Right forelimb (tissue), 1 donor: ENCODE data around the gene TTLL6.
"Not testable (repeated sequence)": the region's sequence is repeated elsewhere in the genome, so short reads cannot be mapped to it uniquely, and the experiment has no call there.

Experiments
- DNase-seq: peaks from one replicate; pipeline ENCODE4 v3.0.0-alpha.2; 2018

Gene TTLL6

GRCh38 chr17:48814504-48814903 lies 2.5 kb downstream of the TTLL6 start:
- no peak for DNase-seq

- no peak for DNase-seq
Observed at GRCh38 chr17:48812001-48812400, 5.0 kb downstream of the TTLL6 start.

DNA sequence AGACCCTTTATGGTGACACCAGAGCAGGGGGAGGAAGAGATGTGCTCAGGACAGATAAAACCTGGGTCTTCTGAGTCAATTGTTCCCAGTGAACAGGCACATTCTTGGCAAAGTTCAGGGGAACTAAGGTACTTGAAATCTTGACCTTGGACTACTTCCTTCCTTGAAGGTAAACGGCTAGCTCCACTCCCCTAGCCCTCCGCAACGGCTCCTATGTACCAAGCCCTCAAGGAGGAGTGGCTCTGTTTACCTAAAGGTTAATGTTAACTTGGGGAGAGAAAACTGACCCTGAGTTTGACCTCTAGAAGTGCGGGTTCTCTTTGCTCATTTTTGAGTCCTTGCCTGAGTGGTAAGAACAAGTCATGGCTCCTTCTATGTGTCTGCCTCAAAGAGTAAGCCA lies 7.8 kb downstream of the TTLL6 start:
- DNase-seq = no peak

DNA sequence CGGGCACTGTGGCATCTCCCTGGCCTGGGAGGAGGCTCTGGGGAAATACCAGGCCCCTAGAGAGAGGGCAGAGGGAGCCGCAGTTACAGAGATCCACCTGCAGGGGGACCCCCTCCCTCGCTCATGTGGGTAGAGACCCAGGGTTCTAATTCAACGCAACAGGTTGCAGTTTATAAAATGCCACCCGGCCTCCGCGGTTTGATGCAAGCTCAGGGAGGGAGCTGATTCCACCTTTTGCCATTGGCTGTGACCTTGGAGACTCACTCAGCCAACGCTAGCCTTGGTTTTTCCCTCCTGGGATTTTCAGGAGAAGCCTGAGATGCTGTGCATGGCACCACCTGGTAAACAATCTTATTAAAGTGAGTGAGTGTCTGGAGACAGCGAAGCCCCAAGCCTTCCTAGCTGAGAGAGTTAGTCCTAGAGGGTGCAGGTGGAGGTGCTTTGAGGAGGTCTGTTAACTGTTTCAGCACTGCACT lies 12.1 kb downstream of the TTLL6 start:
- DNase-seq = peak; percentile 68

DNA sequence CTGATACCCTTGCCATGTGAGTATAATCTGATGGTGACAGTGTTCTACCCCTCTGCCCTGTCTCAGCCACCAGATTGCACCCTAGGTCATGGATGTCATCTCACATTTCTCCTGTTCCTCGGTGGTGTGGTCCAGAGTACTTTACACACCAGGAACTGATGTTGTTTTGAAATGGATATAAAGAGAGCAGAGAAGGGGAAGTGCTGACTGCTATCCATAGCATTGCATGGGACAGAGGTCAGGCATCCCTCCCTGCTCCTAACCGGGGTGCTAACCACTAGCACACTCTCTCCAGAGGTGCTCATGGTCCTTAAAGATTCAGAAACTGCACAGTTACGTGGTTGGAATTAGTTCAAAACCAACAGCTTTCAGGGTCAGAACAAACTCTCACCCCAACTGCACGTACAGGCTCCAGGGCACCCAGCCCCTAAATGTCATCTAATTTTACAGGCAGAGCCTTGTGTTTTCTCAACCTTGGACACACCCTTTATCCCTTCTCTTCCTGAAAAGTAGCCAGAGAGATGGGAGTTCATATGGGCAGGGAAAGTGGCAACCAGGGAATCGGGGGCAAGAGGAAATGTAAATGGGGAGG lies 16.3 kb downstream of the TTLL6 start:
- DNase-seq = no peak

GRCh38 chr17:48799069-48799723 lies 17.8 kb downstream of the TTLL6 start:
- no peak for DNase-seq

DNA sequence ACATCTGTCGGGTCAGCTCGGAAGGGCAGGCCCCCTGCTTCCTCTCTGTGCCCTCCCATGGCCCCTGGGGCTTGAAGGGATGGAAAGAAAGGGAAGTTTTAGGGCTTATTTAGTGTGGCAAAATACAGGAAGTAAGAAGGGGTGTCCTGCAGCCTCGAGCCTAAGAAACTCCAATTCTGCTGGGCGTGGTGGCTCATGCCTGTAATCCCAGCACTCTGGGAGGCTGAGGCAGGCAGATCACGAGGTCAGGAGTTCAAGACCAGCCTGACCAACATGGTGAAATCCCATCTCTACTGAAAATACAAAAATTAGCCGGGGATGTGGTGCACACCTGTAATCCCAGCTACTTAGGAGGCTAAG lies 20.9 kb downstream of the TTLL6 start:
- DNase-seq = not testable (repeated sequence)

- no peak for DNase-seq
Observed at GRCh38 chr17:48795444-48796162, 21.4 kb downstream of the TTLL6 start.

- no peak for DNase-seq
Observed at GRCh38 chr17:48792033-48792798, 24.8 kb downstream of the TTLL6 start.

DNA sequence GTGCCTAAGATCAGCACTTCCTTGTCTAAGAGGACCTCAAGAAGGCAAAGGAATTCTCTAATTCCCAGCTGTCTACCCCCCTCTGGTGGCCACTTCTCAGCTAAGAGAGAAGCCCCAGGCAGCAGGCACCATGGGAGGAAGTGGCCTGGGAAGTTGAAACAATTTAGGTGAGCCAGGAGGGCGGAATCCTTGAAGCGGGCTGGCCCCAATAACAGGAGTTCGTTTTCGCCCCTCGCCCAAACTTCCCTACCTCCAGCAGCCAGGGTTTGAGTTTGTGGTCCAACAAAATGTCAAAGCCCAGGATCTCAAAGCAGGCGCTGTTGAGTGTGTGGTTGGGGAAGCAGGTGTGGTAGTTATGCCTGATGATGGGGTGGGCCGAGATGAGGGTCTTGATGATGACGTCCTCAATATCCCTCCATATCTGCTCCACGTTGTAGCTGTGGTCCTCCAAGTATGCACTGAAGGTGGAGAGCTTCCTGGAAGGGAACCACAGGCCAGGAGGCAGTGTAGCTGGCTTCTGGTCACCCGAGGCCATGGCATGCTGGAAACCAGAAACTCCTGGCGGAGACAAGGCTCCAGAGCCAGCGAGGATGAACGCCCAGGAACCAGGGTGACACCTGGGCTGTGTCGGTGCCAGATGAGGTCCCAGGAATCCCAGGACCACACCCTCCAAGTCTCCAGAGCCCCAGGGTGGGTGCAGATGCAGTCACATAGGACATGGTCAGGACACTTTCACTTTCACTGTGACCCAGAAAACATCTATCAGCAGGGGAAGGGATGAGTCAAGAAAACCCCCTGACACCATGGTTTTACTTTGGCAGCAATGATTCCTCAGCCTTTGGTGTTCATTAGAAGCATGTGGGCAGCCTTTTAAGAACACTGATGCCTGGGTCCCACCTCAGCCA lies 25.6 kb downstream of the TTLL6 start:
- peak; percentile 76 for DNase-seq

DNA sequence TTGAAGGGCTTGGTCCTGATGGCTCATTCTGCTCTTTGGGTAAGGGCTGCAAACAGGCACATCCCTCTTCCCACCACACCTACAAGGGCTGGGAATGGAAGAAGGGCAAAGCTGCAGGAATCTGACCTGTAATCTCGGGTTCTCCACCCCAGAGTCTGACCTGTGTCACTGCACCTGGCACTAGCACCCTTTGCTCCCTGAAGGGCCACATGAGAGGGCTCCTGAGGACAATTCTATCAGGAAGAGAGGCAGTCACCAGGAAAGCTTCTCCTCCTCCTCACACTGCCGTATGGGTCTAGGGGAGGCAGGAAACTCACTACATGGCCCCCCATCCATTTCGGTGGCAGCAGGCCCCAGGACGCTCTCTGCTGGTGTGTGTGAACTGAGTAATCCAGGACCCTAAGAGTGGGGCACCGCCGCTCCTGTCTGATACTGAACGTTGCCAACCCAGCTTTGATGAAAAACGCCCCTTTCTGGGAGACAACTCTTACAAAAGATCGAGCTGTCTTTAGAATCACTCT lies 26.4 kb downstream of the TTLL6 start:
- no peak for DNase-seq

- no peak for DNase-seq
Observed at GRCh38 chr17:48787828-48788227, 29.2 kb downstream of the TTLL6 start.

GRCh38 chr17:48779421-48779820 lies 37.6 kb downstream of the TTLL6 start:
- no peak for DNase-seq

DNA sequence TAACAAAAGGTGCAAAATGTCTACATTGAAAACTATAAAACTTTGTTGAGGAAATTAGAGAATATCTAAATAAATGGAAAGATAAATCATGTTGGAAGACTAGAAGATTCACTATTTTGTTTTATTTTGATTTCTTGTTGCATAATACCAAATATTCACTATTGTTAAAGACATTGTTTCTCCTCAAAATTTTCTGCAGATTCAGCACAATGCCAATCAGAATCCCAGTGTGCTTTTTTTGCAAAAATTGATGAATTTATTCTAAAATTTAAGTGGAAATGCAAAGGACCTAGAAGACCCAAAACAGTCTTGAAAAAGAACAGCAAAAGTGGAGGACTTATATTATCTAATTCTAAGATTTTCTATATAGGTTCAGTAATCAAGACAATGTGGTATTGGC lies 40.4 kb downstream of the TTLL6 start:
- no peak for DNase-seq

DNA sequence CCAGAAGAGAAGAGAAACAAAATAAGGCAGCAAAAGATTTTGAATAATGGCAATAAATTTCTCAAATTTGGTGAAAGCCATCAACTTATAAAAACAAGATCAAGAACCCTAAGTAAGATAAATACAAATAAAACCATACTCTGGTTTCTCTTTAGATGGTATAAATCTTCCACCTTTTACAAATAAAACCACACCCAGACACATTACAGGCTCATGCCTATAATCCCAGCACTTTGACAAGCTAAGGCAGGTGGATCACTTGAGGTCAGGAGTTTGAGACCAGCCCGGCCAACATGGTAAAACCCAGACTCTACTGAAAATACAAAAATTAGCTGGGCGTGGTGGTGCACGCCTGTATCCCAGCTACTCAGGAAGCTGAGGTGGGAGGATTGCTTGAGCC lies 43.8 kb downstream of the TTLL6 start:
- no peak for DNase-seq

- DNase-seq = no peak
Observed at GRCh38 chr17:48770954-48771353, 46.1 kb downstream of the TTLL6 start.

- DNase-seq = no peak
Observed at GRCh38 chr17:48769009-48769675, 47.9 kb downstream of the TTLL6 start.

DNA sequence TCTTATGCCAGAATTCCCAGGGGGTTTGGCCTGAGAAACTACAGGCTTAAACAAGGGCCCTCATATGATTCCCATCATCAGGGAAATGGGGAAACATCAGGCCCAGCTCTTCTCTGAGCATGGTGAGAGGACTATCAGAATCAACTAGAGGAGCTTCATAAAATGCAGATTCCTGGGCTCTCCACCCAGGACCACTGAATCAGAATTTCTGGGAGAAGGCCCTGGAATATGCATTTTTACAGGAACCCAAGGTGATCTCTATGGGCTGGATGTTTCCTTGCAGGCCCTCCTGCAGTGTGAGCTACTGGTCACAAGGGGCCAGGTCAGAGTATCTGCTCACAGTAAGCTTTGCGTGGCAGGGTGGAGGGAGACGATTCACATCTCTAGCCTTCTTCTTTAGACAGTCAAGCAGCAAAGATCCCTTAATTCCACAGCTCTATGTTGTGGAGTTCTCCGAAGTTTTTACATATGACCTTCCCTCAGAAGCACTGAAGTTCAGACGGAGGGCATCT lies 49.7 kb downstream of the TTLL6 start:
- DNase-seq = no peak

DNA sequence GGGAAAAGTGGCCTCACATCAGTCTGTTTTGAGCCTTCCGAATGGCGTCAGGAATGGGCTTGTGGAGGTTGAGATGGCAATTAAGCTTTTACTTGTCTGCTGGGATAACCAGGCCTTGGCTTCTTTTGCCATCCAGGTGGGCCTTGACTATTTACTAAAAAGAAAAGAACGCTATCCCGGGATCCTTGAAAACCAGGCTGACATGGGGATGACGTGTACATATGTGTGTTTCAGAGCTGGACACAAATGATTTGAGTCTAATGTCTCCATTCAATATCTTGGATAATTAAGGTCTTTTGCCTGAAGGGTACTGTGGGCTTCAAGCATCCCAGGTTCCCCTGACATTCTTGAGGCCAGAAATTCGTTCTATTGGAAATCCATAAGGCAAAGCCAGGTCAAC lies 55.9 kb downstream of the TTLL6 start:
- DNase-seq = no peak

DNA sequence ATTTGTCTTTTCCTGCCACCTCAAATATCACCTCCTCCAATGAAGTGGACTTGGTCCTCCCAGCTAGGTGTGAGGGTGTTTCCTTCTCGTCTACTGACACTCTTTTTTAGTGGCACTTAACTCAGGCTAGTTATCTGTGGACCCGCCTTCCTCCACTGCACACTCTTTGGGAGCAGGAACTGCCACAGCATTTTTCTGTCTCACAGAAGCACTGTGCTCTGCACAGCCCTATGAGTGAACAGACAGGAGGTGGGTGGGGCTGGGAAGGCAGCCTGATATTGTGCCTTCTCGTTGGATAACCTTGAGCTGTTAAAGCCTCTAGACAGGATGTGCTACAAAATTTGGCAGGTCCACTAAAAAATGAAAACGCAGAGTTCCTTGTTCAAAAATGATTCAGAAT lies 56.6 kb downstream of the TTLL6 start:
- DNase-seq = no peak

DNA sequence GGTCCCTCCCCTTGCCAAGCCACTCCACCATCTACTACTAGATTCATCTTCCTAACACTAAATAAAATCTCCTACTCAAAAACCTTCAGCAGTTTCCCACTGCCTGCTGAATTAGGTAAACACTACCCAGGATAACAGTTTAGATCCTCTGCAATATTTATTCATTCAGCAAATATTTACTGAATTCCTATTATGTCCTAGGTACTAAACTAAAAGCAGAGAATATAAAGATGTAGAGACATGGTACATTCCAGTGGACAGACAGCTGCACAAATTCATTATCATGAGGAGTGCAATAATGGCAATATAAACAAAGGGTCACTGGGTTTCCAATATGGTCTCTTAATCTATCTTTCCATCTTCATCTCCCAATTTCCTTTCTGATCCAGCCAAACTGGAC lies 57.7 kb downstream of the TTLL6 start:
- DNase-seq = no peak
